K562 (cell line): ENCODE data around the gene PLEKHM3. TPM values are rescaled to one million over a fixed set of nuclear protein-coding genes. Genes with fewer than 3 reads are reported as not detected.

ENCODE experiments used
- DPF2 ChIP-seq: fragments of 450-650 bp; IDR thresholded peaks from 2 replicates; pipeline ENCODE4 v1.6.1; 2016
- EP400 ChIP-seq: fragments of 450-650 bp; IDR thresholded peaks from 2 replicates; pipeline ENCODE4 v1.6.1; 2017; ENCODE audit warnings: antibody characterized with exemption, mild to moderate bottlenecking, moderate library complexity
- MEF2D ChIP-seq: conservative IDR thresholded peaks from 2 replicates; pipeline ENCODE4 v1.6.1; 2016; ENCODE audit warnings: low read depth, missing genetic modification characterization, missing compliant biosample characterization
- MTA3 ChIP-seq: fragments of 450-650 bp; formaldehyde crosslinking; IDR thresholded peaks from 2 replicates; pipeline ENCODE4 v1.6.1; 2017; ENCODE audit warnings: mild to moderate bottlenecking, borderline replicate concordance
- RBM17 ChIP-seq: fragments of 200-400 bp; formaldehyde crosslinking; IDR thresholded peaks from 2 replicates; pipeline ENCODE4 v1.6.1; 2017; ENCODE audit warnings: low read depth, mild to moderate bottlenecking, low read length, borderline replicate concordance
- SIRT6 ChIP-seq: IDR thresholded peaks from one replicate; pipeline ENCODE4 v1.6.1; 2012; ENCODE audit warnings: low read depth, mild to moderate bottlenecking, control low read depth, inconsistent platforms, low read length, moderate library complexity
- TAF1 ChIP-seq: IDR thresholded peaks from 2 replicates; pipeline ENCODE4 v1.6.1; 2011; ENCODE audit warnings: mild to moderate bottlenecking, low read length, moderate library complexity; ENCODE audit not compliant: insufficient read depth, control insufficient read depth, severe bottlenecking; ENCODE audit errors: extremely low read depth
- TEAD1 ChIP-seq, 2 experiments: fragments of 450-650 bp in 1 of 2; sonication (generic) in 1 of 2; formaldehyde crosslinking; IDR thresholded peaks; 2 replicates each; pipeline versions ENCODE4 v1.4.0 to v1.8.0; 2020 to 2022; ENCODE audit warnings: mild to moderate bottlenecking in 2 of 2, missing genetic modification reagents in 1 of 2
- XRCC3 ChIP-seq: fragments of 450-650 bp; IDR thresholded peaks from 2 replicates; pipeline ENCODE4 v1.6.1; 2017; ENCODE audit warnings: mild to moderate bottlenecking, moderate library complexity
- YBX1 ChIP-seq: fragments of 450-650 bp; IDR thresholded peaks from 2 replicates; pipeline ENCODE4 v1.7.1; 2016; ENCODE audit warnings: mild to moderate bottlenecking
- ZNF644 ChIP-seq: fragments of 200-800 bp; sonication (Bioruptor generic); IDR thresholded peaks from 2 replicates; pipeline ENCODE4 v1.6.1; 2016; ENCODE audit warnings: low read depth, missing genetic modification characterization, missing compliant biosample characterization
- polyA plus RNA-seq, 8 experiments: library from polyadenylated mRNA; depleted of rRNA in 4 of 8; stranded (reverse) in 5 of 8; unstranded in 3 of 8; fragments of >200 nt; fragmentation: Nextera tagmentation in 2 of 8; fragmentation: Illumina TruSeq in 1 of 8; extraction: Ambion mirVana in 2 of 8; extraction: Trizol in 1 of 8; gene quantifications; 2 replicates each; pipeline versions ENCODE4 v1.2.1 to v1.2.3, GENCODE V29; 2011 to 2014; ENCODE audit warnings: inconsistent platforms in 1 of 8, missing spikeins in 1 of 8
- total RNA-seq, 7 experiments: library from RNA; depleted of rRNA in 6 of 7; stranded (reverse); fragments of >200 nt in 6 of 7; fragmentation: Illumina TruSeq in 2 of 7; extraction: Trizol in 2 of 7; gene quantifications; 2 replicates each; pipeline versions ENCODE4 v1.2.1 to v1.2.3, GENCODE V29; 2011 to 2021; ENCODE audit warnings: low replicate concordance in 1 of 7

Gene PLEKHM3
- total and polyA plus RNA-seq, 9 of the 15 experiments (the other 6 are each of a cell fraction or from before 2014, with no cell fraction given) = 0.24 to 1.6 (median 1.0) TPM

- TF ChIP-seq MTA3 (0 out of 2 replicates have a peak, but pooled peaks have one; percentile 17), XRCC3 (no peak), MEF2D (tag) (no peak), ZNF644 (tag) (no peak), RBM17 (no peak), YBX1 (no peak), TAF1 (no peak), TEAD1 (CRISPR knock-in tag; IDR thresholded peaks at IDR 0.05) (no peak), SIRT6 (no peak), EP400 (no peak), DPF2 (0 out of 2 replicates have a peak, but pooled peaks have one; percentile 25)
- TF ChIP-seq, all 486 proteins: peak for 7
Observed at GRCh38 chr2:207830778-207831438, 194.4 kb downstream of the PLEKHM3 start (continued).
